NCI-H524 (cell line): ENCODE results near the gene CEP70.
"Not testable (repeated sequence)": the region's sequence is repeated elsewhere in the genome, so short reads cannot be mapped to it uniquely, and the experiment has no call there.

Experiments
- DNase-seq, 2 experiments: peaks; one replicate each; lab custom pipeline; 2025; lab: John Stamatoyannopoulos, UW

The CEP70 gene

DNA sequence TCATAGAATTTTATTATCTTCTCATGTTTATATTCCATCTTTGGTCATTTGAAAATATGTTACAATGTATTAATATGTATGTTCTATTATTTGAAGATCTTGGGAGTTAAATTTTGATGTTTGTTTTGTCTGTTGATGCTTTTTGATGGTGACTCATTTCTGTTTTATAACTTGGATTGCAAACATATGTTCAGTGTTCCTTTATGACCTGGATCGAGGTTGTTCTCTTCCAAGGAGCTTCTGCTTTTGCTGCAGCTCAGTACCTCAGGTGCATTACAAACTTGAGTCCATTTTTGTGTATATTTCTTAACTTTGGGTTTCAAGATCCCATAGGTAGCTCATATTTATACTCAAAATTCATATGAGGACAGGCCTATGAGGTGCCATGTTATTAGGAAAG lies 122.6 kb downstream of the CEP70 start:
- no peak for DNase-seq

DNA sequence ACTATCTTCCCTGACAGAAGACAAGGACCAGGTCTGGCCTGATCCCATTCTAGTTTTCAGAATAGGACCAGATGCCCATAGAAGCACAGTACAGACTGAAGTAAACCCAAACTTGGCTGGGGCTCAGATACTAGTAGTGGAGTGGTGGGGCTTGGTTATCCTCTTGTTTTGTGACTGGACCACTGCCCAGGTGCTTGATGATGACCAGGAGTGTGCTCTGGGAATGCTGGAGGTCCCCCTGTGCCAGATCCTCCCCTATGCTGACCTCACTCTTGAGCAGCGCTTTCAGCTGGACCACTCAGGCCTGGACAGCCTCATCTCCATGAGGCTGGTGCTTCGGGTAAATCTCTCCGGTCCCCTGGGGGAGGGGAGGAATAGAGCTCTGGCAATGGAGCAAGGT lies 123.4 kb downstream of the CEP70 start:
- no peak for DNase-seq

DNA sequence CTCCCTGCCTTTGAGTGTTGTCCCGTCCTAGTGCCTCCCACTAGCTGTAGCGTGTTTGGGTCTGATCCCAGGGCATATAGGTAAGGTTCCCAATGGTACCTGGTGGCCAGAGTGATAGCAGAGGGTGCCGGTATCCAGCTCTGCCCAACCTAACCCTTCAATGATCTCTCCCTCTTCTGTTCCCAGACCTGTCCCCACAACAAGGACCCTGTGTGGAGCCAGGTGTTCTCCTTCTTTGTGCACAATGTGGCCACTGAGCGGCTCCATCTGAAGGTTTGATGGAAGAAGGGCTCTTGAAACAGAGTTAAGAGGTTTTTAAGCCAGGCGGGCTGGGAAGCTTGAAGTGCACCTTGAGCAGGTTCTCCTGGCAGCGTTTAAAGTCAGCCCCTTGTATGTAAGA lies 124.2 kb downstream of the CEP70 start:
- peak in 1 of 2 experiments; percentile 16 for DNase-seq

DNA sequence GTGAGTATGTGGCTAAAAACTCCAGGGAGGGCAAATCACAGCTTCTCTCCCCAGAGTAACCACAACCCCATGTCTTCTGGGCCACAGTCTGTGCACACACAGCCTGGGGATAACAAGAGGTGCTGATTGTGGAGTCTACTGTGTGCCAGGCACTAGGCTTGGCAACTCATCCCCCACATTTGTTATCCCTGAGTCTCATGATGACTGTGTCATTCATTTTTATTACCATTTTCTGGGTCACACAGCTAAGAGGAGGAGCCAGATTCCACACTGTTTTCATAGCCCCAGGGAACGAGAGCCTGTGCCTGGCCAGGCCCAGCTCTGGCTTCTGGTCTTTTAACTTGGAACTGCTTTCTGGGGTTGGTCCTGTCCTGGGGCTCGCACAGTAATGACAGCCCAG lies 125.2 kb downstream of the CEP70 start:
- DNase-seq: no peak

DNA sequence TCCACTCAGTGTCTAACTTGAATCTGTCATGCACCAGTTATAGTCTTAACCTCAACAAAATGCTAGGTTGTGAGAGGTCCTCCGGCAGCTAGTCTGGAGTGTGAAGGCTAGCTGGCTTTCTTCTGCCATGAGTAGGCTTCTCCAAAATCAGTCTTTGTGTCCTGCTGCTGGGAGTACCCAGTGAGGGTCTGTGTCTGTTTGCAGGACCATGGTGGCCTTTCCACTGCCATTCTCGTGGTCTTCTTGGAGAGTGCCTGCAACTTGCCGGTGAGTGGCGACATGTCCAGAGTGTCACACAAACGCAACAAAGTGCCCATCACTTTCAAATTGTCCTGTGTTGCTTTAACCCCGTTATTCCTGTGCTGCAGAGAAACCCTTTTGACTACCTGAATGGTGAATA lies 125.6 kb downstream of the CEP70 start:
- DNase-seq: no peak

DNA sequence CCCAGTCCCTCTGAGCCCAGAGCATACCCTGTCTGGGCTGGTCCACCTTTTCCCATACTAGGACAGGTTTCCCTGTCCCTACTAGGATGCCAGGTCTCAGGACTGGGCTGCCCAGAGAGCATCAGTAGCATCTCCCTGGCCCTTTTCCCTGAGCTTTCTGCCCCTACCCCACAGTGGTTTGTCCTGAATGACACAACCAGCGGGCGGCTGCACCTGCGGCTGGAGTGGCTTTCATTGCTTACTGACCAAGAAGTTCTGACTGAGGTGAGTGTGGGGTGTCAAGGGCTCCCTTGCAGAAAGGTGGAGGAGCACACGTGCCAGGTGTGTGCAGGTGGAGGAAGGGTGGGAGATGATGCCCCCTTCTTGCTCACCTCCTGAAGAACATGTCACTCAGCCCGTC lies 126.1 kb downstream of the CEP70 start:
- no peak for DNase-seq

DNA sequence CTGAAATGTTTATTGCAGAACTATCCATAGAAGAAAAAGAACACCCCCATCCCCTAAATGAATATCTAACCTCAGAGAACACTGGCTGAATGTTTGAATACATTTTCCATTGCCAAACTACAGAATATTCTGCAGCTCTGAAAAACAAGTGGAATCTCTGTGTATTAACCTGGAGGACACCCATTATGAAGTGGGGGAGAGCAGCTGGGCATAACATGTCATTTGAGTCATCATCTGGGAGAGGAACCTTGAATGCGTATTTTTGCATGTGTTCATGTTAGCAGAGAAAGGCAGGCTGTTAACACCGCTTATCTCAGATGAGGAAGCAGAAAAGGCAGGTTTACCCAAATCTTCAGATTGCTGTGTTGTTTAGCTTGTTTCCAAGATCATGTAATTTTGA lies 128.1 kb downstream of the CEP70 start:
- peak; percentile 24 to 62 for DNase-seq

DNA sequence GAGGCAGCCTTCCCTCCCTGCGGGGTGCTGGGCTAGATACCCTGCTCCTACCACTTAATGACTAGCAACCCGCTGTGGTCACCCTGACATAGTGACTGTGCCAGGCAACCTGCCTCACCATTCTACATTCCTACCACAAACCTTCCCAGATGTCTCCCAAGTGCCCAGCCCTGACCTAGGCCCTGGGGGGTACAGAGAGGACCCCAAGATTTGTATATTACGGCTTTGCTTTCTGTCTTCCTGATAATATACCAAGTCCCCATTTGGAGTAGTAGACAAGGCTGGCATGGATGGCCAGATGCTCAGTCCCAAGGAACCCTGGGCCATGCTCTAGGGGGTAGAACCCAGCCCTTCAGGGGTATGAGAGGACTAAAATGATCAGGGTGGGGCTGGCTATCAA lies 128.6 kb downstream of the CEP70 start:
- no peak for DNase-seq

DNA sequence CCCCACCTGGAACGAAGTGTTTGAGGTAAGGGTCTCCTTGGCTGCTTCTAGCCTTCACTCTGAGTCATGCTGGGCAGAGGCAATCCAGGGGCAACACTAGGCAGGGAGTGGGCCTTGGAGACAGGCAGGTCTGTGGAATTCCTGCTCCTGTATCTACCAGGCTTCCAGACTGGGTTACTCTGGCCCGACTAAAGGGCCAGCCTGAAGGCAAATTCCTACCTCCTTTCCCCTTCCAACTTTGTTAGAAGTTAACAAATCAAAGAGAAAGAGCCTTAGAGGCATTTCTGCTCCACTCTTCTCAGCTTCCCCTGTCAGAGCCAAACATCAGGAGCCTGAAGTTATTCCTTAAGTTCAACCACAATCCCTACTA lies 129.6 kb downstream of the CEP70 start:
- DNase-seq: no peak

DNA sequence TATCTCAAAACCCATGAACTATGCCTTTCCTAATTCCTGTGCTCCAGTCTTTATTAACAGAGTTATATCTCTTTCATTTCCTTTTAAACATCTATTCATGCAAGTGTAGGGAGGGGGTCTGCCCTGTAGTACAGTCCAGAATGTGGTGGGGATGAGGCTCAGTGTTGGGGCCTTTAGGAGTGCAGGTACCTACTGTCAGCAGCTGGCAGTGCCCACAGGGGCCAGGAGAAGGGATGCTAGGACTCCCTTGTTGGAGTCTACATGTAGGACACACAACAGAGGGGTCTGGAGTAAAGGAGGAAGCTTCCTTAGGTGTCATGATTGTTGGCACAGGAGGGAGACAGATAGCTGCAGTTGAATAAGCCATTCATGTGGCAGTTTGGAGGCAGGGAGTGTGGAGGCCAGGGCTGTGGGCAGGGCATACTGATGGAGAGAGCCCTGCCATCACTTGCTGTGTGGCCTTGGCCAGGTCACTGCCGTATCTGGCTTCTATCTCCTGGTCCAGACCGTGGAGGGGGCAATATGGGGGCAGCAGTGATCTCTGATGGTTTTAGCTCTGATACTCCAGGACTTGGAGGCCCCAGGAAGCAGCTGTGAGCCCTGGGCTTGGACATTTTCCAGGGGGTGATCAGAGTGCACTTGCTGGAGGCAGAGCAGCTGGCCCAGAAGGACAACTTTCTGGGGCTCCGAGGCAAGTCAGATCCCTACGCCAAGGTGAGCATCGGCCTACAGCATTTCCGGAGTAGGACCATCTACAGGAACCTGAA lies 130.2 kb downstream of the CEP70 start:
- peak in 1 of 2 experiments; percentile 65 for DNase-seq

DNA sequence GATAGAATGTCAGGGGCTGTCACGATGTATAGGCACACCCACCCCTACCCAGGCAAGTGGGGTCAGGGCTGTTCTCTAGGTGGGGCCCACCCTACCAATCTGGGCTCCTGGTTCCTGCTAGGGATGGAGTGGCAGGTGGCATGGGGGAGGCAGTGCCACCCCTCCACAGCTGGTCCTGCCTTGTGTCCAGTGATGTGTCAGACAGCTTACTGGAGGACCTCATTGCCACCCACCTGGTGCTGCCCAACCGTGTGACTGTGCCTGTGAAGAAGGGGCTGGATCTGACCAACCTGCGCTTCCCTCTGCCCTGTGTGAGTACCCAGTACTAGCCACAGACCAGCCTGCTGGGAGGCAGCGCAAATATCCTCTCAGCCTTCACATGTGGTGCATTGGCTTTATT lies 132.2 kb downstream of the CEP70 start:
- peak in 1 of 2 experiments; percentile 72 for DNase-seq

DNA sequence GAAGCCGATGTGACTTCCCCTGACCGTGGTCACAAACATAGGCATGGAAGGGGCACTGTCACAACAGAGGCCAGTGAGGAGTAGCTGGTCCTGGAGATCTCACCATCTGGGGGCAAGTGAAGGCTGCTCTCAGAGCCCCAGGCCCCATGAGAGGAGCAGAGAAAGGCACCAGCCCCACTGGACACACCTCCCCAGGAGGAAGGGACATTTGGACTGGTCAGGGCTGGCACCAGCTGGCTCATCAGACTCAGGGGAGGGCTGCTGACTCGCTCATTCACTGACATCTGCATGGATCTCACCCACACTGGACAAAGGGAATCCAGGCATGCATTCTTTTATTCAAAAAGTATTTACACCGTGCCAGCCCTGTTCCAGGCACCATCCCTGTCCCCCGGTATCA lies 132.8 kb downstream of the CEP70 start:
- DNase-seq: no peak

DNA sequence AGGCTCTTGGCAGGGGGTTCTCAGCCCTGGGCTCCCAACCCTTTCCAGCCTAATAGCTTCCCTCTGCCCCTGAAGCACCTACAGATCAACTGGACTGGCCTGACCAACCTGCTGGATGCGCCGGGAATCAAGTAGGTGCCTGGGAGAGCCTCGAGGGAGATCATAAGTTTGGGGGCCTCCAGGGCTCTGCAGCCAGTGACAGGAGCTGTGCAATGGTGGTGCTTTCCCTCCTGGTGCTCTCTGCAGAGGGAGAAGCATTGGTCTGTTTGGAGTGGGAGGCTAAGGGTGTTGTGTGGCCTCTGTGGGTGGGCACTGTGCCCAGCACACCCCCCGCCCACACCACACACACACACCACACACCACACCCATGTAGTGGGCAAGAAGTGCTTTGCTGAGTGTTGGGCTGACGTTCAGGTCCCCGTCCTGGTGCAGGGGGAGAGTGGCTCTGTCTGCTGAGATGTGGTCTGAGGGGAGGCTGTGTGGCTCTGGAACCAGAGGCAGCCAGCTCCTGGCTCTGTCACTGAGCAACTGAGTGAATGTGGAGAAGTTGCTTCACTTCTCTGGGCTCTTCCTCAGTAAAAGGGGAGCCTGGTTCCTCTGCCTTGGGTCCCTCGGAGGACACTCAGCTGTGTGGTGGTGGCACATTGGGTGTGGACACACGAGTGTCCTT lies 133.4 kb downstream of the CEP70 start:
- DNase-seq: no peak

DNA sequence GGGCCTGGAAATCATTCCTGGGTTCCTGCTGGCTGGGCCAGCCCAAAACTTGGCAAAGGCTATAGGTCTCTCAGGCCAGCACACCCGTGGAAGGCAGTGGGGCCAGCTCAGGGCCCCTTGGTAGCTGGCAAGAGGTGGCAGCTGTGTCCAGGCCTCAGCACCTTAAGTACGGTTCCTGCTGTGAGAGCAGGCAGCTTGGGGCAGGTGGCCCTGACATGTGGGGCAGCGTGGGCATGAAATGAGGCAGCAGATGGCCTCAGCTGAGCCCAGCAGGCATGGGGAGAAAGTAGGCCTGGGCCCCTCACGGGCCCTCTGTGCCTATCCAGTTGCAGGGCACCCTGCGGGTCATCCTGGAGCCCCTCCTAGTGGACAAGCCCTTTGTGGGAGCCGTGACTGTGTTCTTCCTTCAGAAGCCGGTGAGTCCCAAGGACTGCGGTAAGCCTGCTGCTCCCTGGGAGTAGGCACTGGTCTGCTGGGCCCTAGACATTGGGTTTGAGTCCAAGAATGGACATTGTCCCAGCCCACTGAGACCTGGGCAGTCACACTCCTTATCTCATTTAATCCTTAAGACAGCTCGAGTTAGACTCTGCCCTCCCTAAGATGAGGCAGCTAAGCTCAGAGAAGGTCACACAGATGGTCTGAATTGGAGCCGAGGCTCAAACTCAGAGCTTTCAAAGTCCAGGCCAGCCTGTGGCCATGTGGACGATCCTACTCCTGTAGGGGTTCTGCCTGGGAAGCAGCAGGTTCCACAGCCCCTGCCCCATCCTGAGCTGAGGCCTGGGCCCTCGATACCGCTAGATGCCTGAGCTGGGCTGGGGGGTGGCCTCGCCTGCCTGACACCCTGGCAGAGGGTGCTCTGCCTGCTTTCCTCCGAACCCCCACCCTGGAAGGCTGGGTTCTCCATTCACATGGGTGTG lies 134.2 kb downstream of the CEP70 start:
- DNase-seq: peak; percentile 85 to 97

DNA sequence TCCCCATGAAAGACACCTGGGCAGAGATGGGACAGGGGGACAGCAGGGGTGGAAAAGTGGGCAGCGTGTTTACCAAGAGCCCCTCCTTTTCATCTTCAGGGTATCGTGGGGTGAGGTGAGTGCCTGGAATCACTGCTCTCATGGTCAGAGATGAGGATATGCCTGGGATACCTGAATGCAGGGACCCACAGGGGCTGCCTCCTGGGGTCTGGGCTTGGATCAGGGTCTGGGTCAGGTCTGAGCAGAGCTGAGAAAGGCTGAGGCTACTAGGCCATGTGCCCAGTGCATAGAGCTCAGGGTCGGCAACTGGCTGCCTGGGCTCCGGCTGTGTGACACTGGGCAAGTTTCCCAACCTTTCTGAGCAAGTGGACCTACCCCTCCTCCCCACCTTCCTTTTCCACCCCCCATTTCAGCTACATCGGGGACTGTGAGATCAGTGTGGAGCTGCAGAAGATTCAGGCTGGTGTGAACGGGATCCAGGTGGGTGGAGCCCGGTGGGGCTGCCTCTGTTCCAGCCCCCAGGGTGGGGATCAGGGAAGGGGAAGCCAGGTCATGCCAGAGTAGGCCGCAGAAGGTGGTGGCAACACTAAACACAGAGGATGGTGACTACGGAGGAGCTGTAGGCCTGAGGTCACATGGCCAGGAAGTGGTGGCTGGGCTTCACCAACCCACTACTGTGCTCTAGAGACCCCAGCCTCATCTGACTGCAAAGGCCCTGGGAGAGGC lies 135.1 kb downstream of the CEP70 start:
- DNase-seq: no peak

DNA sequence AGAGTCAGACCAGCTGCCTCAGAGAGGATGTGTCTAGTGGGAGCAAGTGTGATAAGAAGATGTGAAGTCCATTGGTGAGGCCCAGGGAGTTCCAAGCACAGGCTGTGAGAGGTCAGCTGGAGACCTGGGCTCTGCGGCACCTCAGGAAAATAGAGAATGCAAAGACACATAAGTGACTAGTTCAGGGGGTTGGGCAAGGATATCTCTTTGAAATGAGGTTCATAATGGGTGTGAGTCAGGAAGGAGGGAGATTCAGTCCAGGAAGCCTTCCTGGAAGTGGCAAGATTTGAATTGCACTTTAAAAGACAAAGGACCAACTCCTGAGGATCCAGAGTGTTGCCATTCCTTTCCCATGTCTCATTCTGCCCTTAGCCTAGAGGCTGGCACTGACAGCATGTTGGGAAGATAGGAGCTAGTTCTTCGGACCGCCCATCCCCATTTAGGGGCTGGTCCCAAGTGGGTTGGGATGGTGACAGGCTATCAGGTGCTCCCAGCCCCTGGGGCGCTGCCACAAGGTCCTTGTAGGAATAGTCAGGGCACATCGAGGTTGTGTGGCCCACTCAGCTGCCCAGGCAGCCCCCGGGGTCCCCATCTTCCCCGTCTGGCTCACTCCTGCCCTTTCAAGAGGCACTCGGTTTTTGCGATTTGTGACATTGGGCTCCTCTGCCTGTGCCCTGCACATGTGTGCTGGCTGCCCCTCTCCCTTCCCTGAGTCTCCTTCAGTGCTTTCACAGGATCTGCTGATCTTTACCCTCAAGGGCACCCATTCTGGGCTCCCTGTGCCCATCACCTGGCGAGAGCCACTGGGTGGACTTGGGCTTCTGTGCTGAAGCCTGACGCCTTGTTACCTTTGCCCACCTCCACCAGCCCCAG lies 136.0 kb downstream of the CEP70 start:
- DNase-seq: no peak

DNA sequence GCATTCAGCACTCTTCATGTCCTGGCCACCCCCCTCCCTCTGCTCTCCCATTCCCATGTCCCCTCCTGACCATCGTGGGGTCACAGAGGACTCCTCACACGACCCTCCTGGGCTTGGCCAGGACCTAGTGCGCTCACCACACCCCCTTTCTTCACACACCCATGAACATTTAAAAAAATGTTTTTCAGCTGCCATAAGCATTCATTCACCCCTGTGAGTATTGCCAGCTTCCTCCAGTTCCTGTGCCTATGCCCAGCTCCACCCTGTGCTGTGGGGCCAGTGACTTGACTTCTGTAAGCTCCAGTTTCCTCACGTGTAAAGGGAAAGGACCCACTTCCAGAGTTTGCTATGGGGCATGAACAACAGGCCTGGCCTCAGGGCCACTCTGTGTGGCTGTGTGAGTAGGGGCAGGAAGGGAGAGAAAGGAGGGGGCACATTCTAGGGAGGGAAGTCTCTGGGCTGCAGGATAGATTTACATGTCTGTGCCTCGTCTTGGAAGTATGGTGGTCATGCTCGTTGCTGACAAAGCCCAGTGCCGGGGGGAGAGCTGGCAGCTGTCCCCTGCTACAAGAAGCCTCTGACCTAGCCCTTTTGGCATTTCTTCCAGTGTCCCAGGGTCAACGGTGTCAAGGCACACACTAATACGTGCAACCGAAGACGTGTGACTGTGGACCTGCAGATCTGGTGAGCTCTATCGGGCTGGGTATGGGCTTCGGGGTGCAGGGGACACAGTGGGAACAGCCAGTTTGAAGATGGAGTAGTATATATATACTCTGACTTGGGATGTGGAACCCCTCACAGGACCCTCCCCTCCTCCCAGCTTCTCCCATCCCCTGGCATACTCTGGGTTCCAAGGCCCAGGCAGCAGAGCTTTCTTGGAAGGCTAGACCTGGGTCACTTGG lies 136.8 kb downstream of the CEP70 start:
- DNase-seq: no peak

DNA sequence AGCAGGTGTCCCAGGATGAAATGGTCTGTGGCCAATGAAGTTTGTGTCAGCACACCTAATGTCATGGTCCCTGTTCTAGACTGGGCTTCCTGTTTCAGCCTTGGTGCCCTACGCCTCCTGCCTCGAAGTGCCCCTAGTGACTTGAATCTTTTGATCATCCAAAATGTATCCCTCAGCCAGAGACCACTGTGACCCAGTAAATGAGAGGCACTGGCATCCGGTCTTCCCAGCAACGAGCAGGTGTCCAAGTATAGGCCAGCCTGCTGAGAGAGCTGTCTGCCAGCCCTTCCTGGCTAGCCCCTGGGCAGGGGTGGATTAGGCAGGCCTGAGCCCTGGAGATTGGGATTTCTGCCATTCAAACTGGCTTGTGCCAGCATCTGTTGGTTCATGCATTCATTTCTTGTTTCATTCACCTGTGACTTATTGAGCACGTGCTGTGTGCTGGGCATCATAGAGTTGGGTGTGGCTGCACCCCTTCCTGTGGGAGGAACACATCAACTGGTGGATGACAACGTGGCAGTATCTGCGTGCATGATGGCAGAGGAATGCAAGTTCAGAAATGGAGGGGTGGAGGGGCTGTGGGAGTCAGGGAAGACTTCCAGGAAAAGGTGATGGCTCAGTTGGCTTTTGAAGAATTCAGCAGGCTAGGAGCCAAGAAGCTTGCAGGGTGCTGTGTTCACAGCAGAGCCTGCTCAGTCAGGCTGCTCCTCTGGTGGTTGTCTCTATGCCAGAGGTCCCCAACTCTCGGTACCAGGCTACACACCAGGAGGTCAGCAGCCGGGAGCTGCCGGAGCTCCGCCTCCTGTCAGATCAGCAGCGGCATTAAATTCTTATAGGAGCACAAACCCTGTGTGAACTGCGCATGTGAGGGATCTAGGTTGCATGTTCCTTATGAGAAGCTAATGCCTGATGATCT lies 138.0 kb downstream of the CEP70 start:
- peak in 1 of 2 experiments; percentile 31 for DNase-seq

DNA sequence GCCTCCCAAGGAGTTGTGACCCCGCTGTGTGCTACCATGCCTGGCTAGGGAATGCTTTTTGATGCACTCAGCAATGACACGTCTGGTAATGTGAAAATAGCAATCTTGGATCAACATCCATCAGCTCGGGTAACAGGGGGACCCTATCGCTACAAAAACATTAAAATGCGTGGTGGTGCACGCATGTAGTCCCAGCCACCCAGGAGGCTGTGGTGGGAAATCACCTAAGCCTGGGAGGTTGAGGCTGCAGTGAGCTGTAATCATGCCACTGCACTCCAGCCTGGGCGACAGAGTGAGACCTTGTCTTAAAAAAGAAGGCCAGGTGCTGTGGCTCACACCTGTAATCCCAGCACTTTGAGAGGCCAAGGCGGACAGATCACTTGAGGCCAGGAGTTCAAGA lies 140.1 kb downstream of the CEP70 start:
- not testable (repeated sequence) for DNase-seq
